HG03139 (cell line): ENCODE data around the gene AFAP1L1.
"Not testable (repeated sequence)": the region's sequence is repeated elsewhere in the genome, so short reads cannot be mapped to it uniquely, and the experiment has no call there.

Experiments used
- ATAC-seq: cut with Tn5 transposase; IDR thresholded peaks from one replicate; pipeline ENCODE4 v1.9.1; 2021; ENCODE audit not compliant: unreplicated experiment

The AFAP1L1 gene

DNA sequence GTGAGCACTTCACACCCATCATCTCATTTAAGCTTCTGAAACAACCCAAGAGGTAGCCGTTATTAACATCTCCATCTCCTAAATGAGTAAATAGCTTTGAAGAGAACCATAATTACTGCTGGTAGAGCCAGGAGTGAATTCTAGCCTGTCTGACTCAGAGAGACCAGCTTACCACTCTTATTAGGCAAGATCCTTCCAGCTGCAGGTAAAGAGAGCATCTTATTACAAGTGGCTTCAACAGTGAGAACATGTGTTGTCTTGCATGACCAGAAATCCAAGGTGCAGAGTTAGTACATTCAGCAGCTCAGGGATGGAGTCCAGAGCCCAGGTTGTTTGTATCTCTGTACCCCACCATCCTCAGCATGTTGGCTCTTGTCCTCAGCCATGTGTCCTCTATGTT, 10.9 kb upstream of the AFAP1L1 start:
- no peak for ATAC-seq

DNA sequence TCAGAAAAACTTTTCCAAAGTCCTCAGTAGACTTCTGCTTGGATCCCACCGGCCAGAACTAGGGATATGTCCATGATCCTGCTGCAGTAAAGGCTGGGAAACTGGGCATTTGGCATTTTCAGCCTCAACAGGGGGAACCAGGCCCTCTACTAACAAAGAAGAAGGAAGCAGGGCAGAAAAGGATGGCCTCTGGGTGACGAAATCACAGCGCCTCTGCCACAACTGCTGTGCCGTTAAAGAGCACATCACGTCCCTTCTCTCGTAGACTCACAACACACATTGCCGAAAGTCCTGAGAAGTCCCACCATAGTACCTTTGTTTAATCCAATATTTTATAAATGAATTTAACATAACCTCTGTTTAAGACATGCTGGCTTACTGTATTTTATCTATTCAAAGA, 10.4 kb upstream of the AFAP1L1 start:
- no peak for ATAC-seq

DNA sequence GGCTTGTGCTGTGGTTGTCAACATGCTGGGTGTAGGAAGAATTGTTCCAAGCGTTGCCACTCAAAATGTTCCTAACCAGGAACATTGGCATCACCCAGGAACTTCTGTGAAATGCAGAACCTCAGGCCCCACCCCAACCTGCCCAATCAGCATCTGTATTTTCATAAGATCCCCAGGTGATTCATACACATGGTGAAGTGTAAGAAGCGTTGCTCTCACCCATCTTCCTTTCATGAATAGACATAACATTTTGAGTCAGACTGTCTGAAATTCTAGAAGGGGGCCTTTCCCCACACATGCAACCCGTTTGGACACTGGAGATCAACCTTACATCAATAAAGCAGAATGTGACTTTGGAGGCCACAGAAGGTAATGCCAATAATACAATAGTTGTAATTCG, 9.3 kb upstream of the AFAP1L1 start:
- no peak for ATAC-seq

DNA sequence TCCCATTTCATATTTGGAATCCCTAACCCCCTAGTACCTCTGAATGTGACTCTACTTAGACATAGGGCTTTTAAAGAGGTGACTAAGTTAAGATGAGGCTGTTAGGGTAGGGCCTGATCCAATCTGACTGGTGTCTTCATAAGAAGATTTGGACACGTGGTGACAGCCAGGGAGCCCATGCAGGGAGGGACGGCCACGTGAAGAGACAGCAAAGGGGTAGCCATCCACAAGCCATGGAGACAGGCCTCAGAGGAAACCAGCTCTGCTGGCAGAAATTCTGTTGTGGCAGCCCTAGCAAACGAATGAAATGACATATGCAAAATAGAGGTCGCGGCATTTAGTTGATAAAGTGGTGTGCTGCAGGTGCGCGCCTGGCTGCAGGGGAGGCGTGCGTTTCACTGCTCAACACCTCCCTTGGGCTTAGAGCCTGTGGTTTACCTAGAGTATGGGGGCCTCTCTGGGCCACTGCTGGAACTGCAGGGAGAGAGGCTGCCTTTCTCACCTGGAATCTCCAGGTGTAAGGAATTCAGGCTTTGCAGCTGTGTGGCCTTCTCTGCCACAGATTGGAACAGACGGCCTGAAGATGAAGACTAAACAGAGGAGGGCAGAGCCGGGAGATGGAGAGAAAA, 7.1 kb upstream of the AFAP1L1 start:
- ATAC-seq, result no peak

DNA sequence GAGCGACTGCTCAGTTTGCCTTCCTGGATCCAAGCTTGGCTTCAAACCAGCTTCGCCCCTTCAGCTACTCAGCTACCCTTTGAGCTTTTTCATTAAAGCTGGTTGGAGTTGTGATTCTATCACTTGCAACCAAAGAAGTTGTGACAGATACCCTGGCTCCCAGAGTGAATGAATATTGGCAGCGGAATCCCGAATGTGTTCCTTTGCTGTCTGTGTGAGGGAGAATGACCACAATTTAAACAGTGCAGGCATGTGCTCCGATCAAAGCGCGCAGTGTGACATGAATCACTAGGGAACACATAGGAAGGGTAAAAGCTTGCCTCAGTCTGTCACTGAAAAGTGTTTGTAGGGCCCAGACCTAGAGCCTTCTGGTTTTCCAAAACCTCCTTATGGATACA, 6.6 kb upstream of the AFAP1L1 start:
- ATAC-seq, result no peak

DNA sequence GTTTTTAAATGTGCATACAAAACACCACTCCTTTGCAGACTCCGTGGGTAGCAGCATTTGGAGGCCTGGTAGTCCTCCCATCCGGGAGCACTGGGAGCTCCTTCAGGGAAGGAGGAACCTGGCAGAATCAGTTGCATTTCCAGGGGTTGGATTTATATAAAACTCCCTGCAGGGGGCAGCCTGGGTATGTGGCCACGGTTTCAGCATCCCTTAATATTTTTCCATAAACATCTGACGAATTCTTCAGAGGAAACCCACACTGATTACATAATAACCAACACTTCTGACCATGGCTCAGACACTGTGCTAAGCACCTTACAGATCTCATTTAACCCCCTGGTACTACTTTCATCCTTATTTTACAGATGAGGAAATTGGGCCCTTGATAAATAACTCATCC, 6.1 kb upstream of the AFAP1L1 start:
- no peak for ATAC-seq

DNA sequence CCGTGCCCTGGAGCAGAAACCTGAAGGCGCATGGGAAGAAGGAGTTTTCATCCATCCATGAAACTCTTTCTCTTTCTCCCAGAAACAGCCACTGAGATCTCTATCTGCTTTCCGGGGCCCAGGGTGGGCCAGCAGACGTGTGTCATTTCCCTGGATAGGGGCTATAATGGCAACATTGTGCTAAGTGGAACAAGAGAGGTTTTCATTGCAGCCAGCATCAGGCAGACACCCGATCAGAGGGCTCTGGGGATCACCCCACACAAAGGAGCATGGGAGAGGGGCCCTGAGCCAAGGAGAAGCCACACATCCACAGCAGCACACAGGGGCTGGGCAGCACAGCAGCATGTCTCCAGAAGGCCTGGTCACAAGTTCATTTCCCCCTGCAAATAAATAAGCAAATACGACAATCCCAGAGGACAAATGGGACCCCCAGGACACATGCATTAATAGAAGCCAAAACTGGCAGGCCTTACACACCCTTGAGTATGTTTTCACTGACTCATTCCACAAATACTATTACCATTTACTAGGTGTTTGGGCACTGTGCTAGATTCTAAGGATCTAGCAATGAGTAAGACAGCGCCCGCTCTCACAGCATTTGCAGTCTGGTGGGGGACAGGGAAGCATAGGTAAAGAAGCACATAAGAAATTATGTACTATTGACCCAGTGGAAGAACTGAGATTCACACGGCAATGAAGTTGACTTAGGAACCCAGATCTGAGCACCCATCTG, 4.3 kb upstream of the AFAP1L1 start:
- no peak for ATAC-seq

DNA sequence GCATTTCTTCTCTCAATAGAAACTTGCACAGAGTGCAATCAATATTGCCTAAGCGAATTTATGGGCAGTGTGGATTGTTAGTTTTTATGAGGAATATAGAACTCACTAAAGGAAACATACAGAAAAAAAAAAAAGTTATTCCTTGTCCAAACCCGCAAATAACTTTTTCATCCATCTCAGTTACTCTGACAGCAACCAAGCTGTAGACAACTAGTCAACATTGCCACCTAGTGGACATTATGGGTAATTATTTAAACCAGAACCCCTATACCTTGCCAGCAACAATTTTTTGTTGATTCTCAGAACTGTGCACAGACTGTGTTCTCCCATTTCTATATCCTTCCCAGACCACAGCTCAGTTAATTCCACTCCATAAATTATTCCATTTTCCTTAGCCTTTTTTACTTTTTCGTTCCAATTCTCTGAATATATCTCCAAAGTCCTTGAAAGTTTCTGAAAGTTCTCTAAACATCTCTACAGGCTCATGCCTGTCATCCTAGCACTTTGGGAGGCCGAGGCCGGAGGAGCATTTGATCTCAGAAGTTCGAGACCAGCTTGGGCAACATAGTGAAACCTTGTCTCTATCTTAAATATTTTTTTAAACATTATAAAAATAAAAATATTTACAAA, 2.6 kb upstream of the AFAP1L1 start:
- ATAC-seq, result no peak

DNA sequence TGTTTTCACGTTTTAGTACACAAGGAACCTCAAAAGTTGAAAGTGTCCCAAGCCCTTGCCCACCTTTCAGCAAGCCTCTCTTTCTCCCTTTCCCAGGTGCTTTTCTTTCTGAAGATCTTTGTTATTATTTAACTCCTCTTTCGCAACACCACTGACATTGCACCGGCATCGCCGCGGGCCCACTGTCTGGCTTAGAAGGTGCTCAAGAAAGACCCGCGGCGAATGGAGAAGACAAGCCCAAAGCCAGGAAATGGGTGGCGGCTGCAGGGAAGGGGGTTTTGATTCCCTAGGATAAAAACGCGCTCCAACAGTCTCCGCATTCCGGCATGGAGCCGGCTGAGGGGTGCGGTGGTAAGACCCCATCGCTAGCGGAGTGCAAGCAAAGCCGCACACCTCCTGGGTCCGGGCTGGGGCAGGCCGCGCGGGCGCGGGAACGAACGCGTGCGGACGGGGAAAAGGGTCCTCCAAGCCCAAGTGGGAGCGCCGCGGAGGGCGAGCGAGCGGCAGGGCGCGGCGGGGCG, 404 bp upstream of the AFAP1L1 start:
- no peak for ATAC-seq

DNA sequence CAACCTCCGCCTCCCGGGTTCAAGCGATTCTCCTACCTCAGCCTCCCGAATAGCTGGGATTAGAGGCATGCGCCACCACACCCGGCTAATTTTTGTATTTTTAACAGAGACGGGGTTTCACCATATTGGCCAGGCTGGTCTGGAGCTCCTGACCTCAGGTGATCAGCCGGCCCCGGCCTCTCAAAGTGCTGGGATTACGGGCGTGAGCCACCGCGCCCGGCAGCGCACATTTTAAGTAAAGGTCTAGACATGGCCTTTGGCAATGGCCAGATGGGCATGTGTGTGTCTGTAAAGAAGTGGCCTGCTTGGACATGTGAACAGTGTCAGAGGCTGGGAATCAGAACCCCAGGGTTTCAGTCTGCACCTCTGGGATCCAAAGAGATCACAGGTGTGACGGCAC, 1.1 kb downstream of the AFAP1L1 start:
- ATAC-seq, result not testable (repeated sequence)

DNA sequence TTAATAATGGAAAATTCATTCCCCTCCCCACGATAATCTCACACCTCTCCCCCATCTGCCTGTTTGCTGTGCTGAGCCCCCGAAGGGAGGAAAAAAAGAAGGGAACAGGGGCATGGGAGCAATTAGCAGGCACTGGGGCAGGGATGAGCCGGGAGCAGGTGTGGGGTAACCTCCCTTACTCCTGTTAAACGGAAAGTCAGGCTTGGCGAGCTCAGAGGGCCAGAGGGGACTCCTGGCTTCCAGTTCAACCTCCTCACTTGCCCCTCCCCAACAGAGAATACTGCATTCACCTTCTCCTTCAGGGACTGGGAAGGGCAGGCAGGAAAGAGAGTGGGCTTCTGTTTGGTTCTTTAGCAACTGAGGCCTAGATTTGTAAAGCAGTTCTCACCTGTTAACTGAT, 1.6 kb downstream of the AFAP1L1 start:
- ATAC-seq, result no peak

DNA sequence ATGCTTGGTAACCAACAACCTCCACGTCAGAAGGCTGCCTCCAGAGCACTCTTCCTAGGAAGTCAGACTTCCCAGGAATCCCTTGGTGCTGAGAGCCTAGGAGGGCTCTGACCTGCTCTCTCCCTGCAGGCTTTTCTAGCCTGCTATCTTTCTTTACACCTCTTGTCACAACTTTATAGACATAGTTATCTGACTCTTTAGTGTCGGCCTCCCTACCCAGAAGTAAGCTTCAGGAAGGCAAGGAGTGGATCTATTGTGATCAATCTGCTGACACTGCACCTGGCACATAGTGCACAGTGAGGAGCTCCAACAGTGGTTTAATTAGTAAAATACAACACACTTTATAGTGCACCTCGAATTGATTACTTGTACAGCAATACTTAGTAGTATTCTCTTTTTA, 2.3 kb downstream of the AFAP1L1 start:
- ATAC-seq, result no peak

DNA sequence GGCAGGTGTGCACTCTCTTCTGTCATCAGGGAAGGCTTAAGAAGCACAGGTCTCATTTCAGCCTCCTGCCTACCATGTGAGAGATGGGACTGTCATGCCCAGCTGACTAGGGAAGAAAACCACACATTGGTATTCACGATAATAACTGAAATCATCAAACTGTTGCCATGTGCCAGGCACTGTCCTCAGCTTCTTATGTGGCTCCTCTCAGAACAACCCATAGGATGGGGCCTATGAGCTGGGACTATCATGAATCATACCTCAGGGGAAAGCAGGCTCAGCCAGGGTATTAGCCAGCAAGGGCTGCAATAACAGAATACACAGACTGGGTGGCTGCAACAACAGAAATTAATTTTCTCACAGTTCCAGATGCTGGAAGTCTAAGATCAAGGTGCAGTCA, 3.3 kb downstream of the AFAP1L1 start:
- no peak for ATAC-seq

DNA sequence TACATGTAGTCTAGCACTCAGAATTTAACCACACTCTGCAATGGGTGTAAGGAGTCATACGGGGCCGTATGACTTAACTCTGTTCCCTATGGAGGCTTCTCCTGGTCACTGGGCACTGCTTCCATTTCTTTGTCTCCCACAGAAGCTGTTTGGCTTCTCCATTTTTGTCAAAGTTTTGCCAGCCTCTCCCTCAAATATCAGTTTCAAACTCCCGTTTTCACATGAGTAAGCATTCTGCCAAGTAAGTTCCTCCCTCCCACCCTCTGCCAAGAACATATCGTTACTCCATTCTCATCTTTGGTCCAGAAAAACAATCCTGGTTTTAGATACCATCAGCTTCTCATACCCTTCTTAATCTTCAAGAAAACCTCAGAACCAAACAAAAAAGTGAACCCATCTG, 6.1 kb downstream of the AFAP1L1 start:
- no peak for ATAC-seq

DNA sequence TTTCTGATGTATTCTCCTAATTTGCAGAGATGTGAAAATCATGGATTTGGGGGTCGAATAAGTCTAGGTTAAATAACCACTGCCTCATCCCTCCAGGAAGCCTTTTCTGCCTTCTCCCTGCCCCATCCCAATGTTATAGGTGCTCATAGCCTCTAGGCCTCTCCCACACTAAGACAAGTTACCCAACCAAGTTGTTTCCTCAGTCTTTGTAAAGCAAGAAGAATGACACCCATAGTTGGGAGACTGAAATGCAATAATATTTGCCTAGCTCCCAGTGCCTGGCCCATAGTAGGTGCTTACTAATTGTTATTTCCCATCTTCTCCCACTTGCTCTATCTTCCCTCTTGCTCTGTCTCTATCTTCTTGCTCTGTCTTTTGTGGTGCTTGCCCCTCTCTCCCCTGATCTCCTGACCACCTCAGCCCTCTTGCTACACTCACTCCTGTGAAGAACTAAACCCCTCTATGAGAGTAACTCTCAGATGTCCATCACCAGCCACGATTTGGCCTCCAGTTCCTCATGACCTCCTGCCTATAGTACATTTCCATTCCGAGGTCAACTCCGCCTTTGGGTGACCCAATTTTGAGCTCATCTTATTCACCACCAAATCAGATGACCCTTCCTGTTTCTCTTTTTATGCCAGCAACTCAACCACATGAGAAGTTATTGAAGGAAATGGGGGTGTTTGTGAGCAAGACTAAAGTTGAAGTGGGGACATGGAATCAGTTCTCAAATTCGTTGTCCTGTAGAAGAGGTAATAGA, 7.0 kb downstream of the AFAP1L1 start:
- ATAC-seq, result no peak

DNA sequence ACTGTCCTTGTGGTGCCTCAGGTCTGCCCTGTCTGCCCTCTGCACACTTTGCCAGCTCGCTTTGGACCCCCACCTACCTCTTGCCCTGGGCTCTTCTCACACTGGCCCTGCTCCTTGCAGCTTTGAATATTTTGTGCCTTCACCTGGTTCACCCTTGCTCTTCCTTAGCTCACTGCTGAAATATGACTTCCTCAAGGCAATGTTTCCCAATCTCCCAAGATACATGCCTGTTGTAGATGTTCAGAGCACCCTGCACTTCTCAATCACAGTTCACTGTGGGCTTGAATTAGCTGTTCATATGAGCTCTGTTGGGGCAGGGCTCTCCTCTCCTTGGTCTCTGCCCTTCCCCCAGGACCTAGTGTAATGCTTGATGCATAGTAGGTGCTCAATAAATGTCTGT, 8.0 kb downstream of the AFAP1L1 start:
- no peak for ATAC-seq

DNA sequence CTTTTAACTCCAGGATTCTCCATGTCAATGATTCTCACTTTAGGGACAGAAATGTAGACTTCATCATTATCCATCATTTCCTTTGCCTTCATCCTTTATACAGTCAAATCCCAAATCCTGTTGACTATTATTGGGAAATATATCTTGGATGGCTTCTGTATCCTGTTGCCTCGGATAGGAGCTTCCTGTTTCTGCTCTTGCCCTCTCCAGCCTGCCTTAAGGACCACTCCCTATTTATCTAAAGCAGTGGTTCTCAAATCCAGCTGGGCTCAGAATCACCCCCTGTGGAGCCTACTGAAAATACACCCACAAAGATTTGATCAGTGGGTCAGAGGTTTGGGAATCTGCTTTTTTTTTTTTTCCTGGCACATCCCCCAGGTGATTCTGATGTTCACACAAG, 8.5 kb downstream of the AFAP1L1 start:
- no peak for ATAC-seq

DNA sequence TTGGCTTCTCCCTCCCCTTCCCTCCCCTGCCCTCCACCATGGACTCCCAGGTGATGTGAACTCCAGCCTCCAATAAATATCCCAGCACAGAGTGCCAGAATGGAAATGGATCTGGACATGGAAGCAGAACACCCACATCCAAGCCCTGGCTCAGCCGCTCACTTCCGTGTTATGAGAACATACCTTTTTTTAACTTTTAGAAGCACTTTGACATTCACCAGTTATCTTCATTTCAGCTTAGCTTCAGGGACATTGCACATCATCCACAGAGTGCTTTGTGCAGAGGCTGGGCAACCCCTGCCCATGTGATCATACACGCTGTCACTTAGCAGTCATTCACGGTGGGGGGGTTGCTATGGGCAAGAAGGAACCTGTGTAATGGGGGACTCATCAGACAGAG, 9.1 kb downstream of the AFAP1L1 start:
- no peak for ATAC-seq

DNA sequence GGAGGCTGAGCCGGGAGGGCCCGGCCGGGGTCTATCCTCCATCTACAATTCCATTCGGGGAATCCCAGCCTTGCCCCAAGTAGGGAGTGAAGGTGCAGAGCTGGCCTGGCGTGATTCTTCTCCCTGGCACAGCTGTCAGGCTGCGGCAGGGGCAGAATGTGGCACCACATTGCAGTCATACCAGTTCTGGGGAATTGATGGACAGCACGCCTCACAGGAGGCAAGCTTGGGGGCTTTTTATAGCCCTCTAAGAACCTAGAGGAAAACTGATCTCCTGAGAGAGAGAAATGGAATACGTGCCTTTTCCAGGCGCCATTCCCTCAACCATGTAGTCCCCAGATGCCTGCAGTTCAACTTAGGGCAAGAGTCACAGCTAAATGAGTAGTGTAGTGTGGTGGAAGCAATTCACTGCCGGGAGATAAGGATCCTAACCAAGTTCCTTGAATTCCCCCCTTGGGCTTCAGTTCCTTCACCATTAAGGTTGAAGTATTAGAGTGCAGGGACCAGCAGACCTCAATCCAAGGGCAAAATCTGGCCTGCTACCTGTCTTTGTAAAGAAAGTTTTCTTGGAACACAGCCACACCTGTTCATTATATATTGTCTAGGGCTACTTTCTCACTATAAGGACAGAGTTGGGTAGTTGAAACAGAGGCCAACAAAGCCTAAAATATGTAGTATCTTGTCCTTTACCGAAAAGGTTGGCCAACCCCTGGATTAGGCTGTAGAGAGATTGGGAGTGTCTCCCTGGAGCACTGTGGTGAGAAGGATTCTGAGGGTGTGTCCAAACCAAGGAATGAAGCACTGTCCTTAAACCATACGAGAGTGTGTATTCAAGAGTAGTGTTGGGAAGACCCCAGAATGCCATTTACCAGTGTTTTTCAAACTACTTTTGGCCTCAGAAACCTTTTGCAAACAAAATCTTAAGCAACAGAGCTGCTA, 10.6 kb downstream of the AFAP1L1 start:
- ATAC-seq, result no peak

DNA sequence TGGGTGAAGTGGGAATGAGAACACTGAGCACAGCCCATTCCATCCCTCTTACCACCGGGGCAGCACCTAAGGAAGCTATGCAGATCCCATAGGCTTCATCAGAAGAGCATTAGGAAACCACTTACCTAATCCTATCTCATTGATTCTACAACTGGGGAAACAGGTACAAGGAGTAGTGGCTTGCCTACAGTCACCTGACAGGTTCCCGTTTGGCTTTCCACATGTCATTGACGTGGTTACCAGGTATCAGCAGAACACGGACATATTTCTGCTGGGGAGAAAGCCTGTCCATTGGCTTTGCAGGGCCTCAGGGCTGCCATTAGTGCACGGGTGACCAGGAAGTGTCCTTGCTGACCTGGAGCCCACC, 11.3 kb downstream of the AFAP1L1 start:
- ATAC-seq, result no peak
